NCI-H2196 treated with DMSO at 0.1 percent for 48 hours (cell line): ENCODE results near the gene ARPC1B.
"Not testable (repeated sequence)": the region's sequence is repeated elsewhere in the genome, so short reads cannot be mapped to it uniquely, and the experiment has no call there.

Experiments
- DNase-seq: peaks from one replicate; lab custom pipeline; 2025; ENCODE audit not compliant: unreplicated experiment; lab: John Stamatoyannopoulos, UW

The ARPC1B gene

DNA sequence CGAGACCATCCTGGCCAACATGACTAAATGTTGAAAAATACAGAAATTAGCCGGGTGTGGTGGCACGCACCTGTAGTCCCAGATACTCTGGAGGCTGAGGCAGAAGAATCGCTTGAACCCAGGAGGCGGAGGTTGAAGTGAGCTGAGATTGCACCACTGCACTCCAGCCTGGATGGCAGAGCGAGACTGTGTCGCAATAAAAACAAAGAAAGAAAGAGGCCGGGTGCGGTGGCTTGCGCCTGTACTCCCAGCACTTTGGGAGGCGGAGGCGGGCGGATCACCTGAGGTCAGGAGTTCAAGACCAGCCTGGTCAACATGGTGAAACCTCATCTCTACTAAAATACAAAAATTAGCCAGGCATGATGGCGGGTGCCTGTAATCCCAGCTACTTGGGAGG is 12.7 kb downstream of the ARPC1B start:
- not testable (repeated sequence) for DNase-seq

DNA sequence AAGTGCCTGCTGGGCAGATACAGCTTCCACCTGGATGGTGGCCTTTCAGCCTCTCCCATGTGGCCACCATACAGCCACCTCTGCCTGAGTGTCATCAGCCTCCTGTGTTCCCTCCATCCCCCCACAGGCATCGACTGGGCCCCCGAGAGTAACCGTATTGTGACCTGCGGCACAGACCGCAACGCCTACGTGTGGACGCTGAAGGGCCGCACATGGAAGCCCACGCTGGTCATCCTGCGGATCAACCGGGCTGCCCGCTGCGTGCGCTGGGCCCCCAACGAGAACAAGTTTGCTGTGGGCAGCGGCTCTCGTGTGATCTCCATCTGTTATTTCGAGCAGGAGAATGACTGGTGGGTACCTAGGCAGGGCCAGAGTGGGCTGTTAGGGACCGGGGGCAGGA is 13.4 kb downstream of the ARPC1B start:
- DNase-seq: no peak

- DNase-seq: no peak
These were observed 15.2 kb downstream of the ARPC1B start for GRCh38 chr7:99389772-99390171.

- DNase-seq: no peak
These were observed 16.5 kb downstream of the ARPC1B start for GRCh38 chr7:99390941-99391602.

DNA sequence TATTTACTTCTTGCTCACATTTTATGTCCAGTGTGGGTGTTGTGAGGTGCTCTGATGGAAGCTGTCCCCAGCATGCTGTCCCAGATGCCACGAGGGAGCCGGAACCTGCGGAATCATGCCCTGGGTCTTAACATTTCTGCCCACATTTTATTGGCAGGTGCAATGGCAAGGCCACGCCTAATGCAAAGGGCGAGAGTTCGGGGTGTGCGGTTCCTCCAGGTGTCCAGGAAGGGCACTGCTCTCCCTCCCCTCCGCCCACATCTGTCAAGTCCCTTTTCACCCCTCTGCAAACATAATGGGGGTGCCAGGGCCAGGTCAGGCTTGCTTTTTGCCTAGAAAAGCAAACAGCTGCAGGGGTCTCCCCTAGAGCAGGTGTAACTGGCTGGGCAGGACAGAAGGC is 17.5 kb downstream of the ARPC1B start:
- DNase-seq: no peak

DNA sequence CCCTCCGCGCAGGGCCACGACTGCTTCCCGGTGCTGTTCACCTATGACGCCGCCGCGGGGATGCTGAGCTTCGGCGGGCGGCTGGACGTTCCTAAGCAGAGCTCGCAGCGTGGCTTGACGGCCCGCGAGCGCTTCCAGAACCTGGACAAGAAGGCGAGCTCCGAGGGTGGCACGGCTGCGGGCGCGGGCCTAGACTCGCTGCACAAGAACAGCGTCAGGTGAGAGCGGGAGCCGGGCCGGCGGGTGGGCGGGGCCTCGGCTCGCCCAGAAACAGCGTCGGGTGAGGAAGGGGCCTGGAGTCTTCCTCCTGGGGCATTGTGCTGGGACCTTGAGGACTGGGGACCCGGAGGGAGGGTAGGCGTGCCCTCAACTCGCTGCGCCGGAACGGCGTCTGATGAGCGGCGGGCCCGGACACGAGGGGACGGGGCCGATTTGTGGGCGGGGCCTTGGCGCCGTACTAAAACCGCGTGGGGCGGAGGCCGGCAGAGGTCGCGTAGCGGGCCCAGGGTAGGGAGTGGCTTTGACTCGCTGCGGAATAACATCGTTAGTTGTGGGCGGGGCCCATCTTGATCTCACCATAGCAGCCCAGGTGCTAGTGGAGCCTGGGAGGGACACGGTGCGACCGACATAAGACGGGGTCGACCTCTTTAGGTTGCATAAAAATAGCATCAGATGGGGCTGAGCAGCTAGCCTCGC is 18.3 kb downstream of the ARPC1B start:
- peak; percentile 88 for DNase-seq

- DNase-seq: peak; percentile 87
These were observed 19.0 kb downstream of the ARPC1B start for GRCh38 chr7:99393355-99394187.

DNA sequence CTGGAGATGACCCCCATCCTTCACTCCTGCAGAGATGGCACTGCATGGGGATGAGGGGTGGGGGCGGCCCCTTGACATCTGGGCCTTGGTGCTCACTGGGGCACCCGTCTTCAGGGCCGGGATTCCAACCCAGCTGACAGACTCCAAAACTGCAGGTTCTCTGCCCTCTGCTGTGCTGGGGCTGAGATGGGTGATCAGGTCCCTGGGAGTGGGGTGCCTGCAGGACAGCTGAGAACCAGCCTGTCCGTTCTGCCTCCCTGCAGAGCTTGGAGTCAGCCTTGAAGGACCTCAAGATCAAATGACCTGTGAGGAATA is 19.6 kb downstream of the ARPC1B start:
- no peak for DNase-seq

GRCh38 chr7:99395616-99396327 is 21.2 kb downstream of the ARPC1B start:
- DNase-seq: no peak

DNA sequence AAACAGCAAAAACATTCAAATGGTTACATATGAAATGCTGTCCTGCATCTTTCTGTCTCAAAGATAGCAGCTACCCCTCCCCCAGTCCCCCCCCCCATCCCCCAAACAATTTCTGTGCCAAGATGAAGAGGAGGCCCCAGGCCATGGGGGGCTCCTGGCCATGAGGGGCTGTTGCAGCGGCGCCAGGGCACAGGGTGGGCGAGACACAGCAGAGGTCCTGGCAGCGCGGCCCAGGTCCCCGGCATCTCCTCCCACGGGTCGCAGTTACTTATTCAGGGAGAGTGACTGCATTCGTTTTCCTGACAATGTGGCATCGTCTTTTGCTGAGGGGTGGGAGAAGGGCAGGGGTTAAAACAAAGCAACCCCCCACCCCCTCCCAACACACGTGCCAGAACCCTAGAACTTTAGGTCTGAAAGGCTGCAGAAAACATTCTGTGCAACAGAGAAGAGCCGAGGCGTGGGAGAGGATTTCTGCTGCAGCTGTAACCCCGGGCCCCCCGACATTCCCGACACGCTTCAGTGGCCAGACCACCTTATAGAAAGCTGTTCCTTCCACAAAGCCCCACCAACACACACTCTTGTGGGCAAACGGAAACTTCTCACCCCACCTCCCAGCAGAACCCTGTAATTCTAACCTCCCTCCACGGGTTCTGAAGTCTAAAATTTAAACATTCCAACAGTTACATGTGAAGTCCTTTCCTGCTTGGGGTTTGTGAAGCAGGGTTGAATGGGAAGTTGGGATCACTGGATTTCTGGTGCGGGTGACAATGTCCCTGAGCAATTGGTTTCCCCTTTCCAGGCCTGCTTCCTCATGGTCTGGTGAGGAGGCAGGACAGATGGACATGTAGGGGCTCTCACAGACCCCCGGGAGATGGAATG is 22.1 kb downstream of the ARPC1B start:
- DNase-seq: no peak

DNA sequence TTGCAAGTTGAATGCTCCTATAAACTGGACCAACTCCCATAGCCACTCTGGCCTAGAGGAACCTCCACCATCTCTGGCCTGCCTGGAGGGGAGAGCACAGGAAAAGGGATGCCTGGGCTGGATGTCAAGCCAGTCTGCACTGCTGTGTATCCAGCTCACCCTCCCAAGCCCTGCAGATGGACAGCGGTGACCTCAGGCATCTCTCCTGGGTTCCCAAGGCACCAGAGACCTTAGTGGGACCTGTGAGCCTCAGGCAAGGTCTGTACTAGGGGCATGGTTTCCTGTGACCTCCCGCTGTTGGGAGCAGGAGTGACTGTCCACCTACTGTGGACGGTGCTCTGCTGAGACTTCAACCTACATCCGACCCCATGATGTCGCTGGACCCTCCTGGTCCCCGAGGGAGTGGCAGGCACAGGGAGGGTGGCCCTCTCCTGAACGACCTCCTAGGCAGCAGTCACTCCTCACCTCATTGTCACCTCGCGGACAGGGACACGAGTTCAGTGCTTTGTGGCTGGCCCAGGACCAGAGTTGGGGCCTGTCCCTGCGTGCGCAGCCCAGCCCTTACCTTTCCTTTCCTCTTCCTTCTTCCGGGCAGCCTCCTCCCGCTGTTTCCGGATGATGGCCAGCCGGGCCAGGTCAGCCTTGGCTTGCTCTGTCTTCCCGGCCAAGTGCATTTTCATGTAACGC is 22.9 kb downstream of the ARPC1B start:
- no peak for DNase-seq

DNA sequence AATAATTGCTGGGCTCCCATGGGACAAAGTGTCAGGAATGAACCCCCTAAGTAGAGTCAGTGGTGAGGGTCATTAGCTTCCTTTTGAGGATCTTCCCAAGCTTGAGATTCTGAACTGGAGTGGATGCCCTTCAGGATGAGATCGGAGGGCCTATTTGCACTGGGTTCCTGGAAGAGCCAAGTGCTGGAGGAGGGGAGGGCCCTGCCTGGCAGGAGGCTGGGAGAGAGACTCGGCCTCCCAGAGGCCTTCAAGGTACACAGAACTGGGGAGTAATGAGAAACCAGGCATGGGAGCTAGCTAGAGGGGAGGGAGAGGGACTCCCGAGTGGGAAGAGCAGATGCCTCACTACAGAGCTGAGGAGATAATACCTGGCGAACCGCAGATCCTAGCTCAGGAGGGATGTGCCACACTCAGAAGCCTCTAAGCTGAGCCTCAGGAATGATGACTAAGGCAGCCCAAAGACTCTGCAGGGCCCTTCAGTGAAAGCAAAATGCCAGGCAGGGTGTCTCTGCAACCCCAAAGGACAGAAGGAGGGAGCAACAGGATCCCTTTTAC is 24.4 kb downstream of the ARPC1B start:
- no peak for DNase-seq

- no peak for DNase-seq
These were observed 25.1 kb downstream of the ARPC1B start for GRCh38 chr7:99399597-99399996.

- DNase-seq: no peak
These were observed 28.3 kb downstream of the ARPC1B start for GRCh38 chr7:99402854-99403253.

- DNase-seq: no peak
These were observed 29.2 kb downstream of the ARPC1B start for GRCh38 chr7:99403764-99404163.

- no peak for DNase-seq
These were observed 29.9 kb downstream of the ARPC1B start for GRCh38 chr7:99404235-99404976.

DNA sequence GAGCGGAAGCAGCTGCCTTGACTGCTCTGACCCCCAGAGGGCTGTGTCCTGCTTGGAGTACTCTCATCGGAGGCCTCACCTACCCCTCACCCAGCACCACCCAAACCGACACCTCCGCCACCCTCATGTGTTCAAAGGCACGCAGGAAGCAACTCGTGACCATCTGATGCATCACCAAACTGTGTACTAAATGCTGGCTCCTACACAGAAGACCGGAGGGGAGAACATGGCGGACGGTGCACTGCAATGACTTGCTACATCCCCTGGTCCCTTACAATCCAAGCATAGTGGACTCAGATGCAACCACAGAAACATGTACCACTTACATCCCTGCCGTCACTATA is 30.4 kb downstream of the ARPC1B start:
- DNase-seq: no peak

DNA sequence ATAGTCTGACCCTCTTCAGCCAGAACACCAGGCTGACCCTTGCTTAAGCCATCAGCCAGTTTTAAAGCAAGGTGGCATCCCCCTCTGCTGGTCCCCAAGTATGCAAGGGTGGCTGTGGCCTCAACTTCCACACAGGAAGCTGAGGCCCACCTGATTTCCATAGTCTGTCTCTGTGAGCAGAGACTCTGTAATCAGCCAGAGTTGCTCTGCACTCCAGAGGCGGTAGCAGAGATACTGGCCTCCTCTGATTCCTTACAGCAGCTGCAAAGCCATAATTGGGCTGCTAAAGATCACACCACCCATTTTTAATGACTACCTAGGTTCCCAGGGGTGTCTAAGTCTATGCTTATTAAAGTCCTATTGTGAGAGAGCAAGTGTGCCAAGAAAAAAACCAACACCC is 32.0 kb downstream of the ARPC1B start:
- no peak for DNase-seq

GRCh38 chr7:99407872-99408378 is 33.4 kb downstream of the ARPC1B start:
- DNase-seq: no peak
